ENCODE results near the gene ABCA13.

Gene ABCA13

GRCh38 chr7:48426966-48427555, 255.8 kb downstream of the ABCA13 start:
- no peaks in the 10 kb centered on the region for H3K4me1 ChIP-seq
- H3K27me3 ChIP-seq = no peaks in the 10 kb centered on the region
- no peak for DNase-seq
- intact Hi-C loops (cut with DNase I; ENCODE audit: low total_unique reads) = no loop called here
- H3K9me3 ChIP-seq = no peaks in the 10 kb centered on the region
- no peak overlapping the region for H3K4me3 ChIP-seq
- no peak overlapping the region for H3K27ac ChIP-seq
- TF ChIP-seq, protein P1, sequence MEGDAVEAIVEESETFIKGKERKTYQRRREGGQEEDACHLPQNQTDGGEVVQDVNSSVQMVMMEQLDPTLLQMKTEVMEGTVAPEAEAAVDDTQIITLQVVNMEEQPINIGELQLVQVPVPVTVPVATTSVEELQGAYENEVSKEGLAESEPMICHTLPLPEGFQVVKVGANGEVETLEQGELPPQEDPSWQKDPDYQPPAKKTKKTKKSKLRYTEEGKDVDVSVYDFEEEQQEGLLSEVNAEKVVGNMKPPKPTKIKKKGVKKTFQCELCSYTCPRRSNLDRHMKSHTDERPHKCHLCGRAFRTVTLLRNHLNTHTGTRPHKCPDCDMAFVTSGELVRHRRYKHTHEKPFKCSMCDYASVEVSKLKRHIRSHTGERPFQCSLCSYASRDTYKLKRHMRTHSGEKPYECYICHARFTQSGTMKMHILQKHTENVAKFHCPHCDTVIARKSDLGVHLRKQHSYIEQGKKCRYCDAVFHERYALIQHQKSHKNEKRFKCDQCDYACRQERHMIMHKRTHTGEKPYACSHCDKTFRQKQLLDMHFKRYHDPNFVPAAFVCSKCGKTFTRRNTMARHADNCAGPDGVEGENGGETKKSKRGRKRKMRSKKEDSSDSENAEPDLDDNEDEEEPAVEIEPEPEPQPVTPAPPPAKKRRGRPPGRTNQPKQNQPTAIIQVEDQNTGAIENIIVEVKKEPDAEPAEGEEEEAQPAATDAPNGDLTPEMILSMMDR (IDR thresholded peaks at IDR 0.05) = no peak
- no peaks in the 10 kb centered on the region for H3K36me3 ChIP-seq

- intact Hi-C loops (cut with DNase I; ENCODE audit: low total_unique reads) = no loop called here
- no peak for DNase-seq
- TF ChIP-seq, protein P1 (IDR thresholded peaks at IDR 0.05) = no peak
- Histone ChIP-seq H3K9me3 (no peaks in the 10 kb centered on the region), H3K4me1 (no peaks in the 10 kb centered on the region), H3K27ac (no peak overlapping the region), H3K36me3 (no peaks in the 10 kb centered on the region), H3K4me3 (no peak overlapping the region), H3K27me3 (no peaks in the 10 kb centered on the region)
These were observed 256.4 kb downstream of the ABCA13 start for GRCh38 chr7:48427671-48428070.

DNA sequence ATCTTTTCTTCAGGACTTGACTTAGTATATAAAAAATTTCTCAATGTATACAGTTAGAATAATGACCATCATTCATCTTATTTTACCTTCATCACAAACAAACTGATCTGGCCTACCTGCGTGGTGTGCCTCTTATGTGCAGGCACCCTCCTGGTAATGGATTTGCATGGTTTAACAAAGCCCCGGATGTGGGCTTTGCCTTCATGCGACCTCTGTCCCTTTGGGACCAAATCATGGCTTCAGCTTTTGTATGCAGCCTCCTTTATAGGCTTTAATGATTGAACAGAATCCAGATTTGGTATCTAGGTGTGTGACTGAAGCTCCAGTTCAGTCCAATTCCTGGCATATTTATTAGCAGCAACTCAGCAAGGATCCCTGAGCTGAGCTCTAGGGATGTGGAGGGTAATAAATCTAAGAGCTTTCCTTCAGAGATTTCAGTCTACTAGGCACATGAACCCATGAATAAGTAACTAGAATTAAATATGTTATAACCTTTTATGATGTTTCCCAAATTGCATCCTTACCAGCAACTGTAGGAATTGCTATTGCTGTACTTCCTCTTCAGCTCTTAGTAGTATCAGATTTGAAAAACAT, 256.9 kb downstream of the ABCA13 start:
- TF ChIP-seq, protein P1 (IDR thresholded peaks at IDR 0.05) = no peak
- no peaks in the 10 kb centered on the region for H3K36me3 ChIP-seq
- H3K27ac ChIP-seq = no peak overlapping the region
- no peak for DNase-seq
- no peaks in the 10 kb centered on the region for H3K9me3 ChIP-seq
- intact Hi-C loops (cut with DNase I; ENCODE audit: low total_unique reads) = no loop called here
- H3K4me1 ChIP-seq = no peaks in the 10 kb centered on the region
- H3K27me3 ChIP-seq = no peaks in the 10 kb centered on the region
- no peak overlapping the region for H3K4me3 ChIP-seq

DNA sequence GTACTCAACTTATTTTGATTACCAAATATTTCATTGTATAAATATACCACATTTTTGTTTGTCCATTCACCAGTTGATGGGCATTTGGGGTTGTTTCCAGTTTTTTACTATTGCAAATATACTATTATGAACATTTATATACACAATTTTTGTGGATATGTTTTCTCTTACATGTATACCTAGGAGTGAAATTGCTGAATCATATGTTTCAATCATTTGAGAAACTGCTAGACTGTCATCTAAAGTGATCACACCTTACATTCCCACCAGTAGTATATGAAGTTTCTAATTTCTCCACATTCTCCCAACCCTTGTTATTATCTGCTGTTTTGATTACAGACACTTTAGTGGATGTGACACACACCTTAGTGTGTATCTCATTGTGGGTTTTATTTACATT, 257.9 kb downstream of the ABCA13 start:
- Histone ChIP-seq H3K27me3 (no peaks in the 10 kb centered on the region), H3K9me3 (no peaks in the 10 kb centered on the region), H3K36me3 (no peaks in the 10 kb centered on the region), H3K4me3 (no peak overlapping the region), H3K27ac (no peak overlapping the region), H3K4me1 (no peaks in the 10 kb centered on the region)
- TF ChIP-seq, protein P1 (IDR thresholded peaks at IDR 0.05) = no peak
- no peak for DNase-seq
- intact Hi-C loops (cut with DNase I; ENCODE audit: low total_unique reads) = no loop called here

DNA sequence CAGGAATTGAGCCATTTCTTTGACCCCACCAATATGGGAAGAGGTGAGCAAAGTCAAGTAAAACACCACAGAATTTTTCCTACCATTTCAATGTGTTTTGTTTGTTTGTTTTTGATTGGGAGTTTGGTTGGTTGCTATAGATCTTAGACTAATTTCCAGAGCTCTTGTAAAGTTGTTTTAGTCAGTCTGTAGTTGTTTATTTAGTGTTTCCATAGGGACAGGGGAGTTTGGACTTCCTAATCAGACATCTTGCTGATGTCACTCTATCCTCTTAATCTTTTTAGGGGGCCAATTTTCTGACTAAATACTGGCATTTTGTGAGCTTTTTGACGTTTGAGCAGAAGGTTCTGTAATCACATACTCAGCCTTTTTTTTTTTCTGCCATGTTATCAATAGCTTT, 266.9 kb downstream of the ABCA13 start:
- H3K36me3 ChIP-seq = no peaks in the 10 kb centered on the region
- H3K27ac ChIP-seq = no peak overlapping the region
- no peak overlapping the region for H3K4me3 ChIP-seq
- intact Hi-C loops (cut with DNase I; ENCODE audit: low total_unique reads) = no loop called here
- H3K9me3 ChIP-seq = no peaks in the 10 kb centered on the region
- H3K4me1 ChIP-seq = no peaks in the 10 kb centered on the region
- TF ChIP-seq, protein P1 (IDR thresholded peaks at IDR 0.05) = no peak
- no peaks in the 10 kb centered on the region for H3K27me3 ChIP-seq
- DNase-seq = no peak
